NCI-H446 treated with DMSO at 0.1 percent for 48 hours (cell line): ENCODE results near the gene PRODH.
"Not testable (repeated sequence)": the region's sequence is repeated elsewhere in the genome, so short reads cannot be mapped to it uniquely, and the experiment has no call there.

Source experiments
- DNase-seq: peaks from one replicate; lab custom pipeline; 2025; lab: John Stamatoyannopoulos, UW

Gene PRODH

GRCh38 chr22:18905540-18906409 is 30.3 kb downstream of the PRODH start, which contains the start of gene DGCR6:
DGCR6 (plus strand) TSS chr22:18906320; CDS start chr22:18906375, 55 bp downstream.
- no peak for DNase-seq

DNA sequence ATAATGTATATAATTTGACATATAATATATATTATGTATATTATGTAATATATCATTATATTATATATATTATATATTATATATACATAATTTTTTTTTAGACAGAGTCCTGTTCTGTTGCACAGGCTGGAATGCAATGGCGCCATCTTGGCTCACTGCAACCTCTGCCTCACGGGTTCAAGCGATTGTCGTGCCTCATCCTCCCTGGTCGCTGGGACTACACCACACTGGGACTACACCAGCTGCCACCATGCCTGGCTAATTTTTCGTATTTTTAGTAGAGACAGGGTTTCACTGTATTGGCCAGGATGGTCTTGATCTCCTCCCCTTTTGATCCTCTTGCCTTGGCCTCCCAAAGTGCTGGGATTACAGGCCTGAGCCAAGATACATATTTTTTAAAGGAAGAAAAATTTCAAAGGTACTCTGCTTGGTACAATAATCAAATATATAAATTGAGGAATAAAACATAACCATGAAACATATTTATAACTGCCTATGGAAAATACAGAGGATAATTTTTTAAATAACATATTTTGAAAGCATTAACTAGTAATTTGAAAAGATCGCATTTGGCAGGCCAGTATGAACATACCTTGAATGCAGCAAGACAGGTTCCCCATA is 39.9 kb downstream of the PRODH start:
- not testable (repeated sequence) for DNase-seq

DNA sequence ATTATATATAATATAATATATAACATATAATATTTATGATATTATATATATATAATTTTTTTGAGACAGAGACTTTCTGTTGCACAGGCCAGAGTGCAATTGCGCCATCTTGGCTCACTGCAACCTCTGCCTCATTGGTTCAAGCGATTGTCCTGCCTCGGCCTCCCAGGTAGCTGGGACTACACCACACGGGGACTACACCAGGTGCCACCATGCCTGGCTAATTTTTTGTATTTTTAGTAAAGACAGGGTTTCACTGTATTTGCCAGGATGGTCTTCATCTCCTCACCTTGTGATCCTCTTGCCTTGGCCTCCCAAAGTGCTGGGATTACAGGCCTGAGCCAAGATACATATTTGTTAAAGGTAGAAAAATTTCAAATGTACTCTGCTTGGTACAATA is 42.3 kb downstream of the PRODH start:
- not testable (repeated sequence) for DNase-seq

GRCh38 chr22:18890510-18891192 is 45.4 kb downstream of the PRODH start:
- DNase-seq, result not testable (repeated sequence)

GRCh38 chr22:18888115-18888514 is 48.0 kb downstream of the PRODH start:
- no peak for DNase-seq

DNA sequence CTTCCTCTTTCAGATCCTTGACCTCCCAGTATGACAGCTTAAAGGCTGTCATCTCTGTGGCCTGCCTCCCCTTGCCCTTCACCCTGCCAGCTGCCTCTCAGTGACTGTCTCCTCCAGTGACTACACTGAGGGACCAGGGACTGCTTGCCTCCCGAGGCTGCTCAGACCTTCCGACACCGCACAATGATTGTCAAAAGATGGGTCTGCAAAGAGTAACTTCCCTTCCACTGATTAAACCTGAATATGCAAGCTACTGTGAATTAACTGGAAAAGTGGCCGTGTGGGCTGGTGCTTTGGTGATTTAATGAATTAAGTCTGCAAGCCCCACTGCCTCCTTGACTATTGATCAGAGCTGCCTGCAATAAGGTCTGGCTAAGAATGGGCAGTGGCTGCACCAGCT is 51.6 kb downstream of the PRODH start:
- DNase-seq, result not testable (repeated sequence)

- DNase-seq, result not testable (repeated sequence)
Observed at GRCh38 chr22:18881260-18881659, 54.8 kb downstream of the PRODH start.
